IPS-20b (cell line): ENCODE measurements around the gene CISD2.

Experiments
- H3K27ac ChIP-seq: one replicate; pipeline ENCODE4 v1.5.1; 2013; ENCODE audit warnings: low read length
- H3K27me3 ChIP-seq: 2 replicates; pipeline ENCODE4 v1.6.1; 2013; ENCODE audit warnings: mild to moderate bottlenecking, low read length, inconsistent platforms; ENCODE audit not compliant: insufficient read depth
- H3K36me3 ChIP-seq: 2 replicates; pipeline ENCODE4 v1.6.1; 2013; ENCODE audit warnings: low read depth, mild to moderate bottlenecking, inconsistent platforms, low read length, moderate library complexity; ENCODE audit not compliant: insufficient read depth
- H3K4me1 ChIP-seq: 2 replicates; pipeline ENCODE4 v1.6.1; 2013; ENCODE audit warnings: mild to moderate bottlenecking, control low read depth, inconsistent platforms, low read length, moderate library complexity; ENCODE audit not compliant: insufficient read depth
- H3K4me3 ChIP-seq: 2 replicates; pipeline ENCODE4 v1.5.1; 2013; ENCODE audit warnings: mild to moderate bottlenecking, low read length, inconsistent platforms
- H3K9ac ChIP-seq: 2 replicates; pipeline ENCODE4 v1.6.1; 2013; ENCODE audit warnings: low read depth, mild to moderate bottlenecking, inconsistent platforms, low read length, moderate library complexity
- H3K9me3 ChIP-seq: 2 replicates; pipeline ENCODE4 v1.6.1; 2013; ENCODE audit warnings: mild to moderate bottlenecking, low read depth, low read length, inconsistent platforms; ENCODE audit not compliant: insufficient read depth

The CISD2 gene

GRCh38 chr4:102827674-102828496 lies 40.9 kb upstream of the CISD2 start:
- Histone ChIP-seq H3K9me3 (no peaks in the 10 kb centered on the region), H3K9ac (peak overlapping the region; percentile 99), H3K27me3 (no peaks in the 10 kb centered on the region), H3K36me3 (peaks cover 23% of the 10 kb centered on the region), H3K27ac (peak overlapping the region; percentile 98), H3K4me1 (peaks cover 41% of the 10 kb centered on the region; the same call in 1 of the 2 replicates), H3K4me3 (peak overlapping the region; percentile 86)

- H3K9me3 ChIP-seq = no peaks in the 10 kb centered on the region
- no peaks in the 10 kb centered on the region for H3K27me3 ChIP-seq
Observed at GRCh38 chr4:102828497-102828808, 40.3 kb upstream of the CISD2 start.

GRCh38 chr4:102829803-102830202 lies 39.0 kb upstream of the CISD2 start:
- H3K9ac ChIP-seq = peak overlapping the region; percentile 42; the same call in 1 of the 2 replicates
- peak overlapping the region; percentile 37 for H3K27ac ChIP-seq
- H3K4me1 ChIP-seq = peaks cover 24% of the 10 kb centered on the region; the same call in 1 of the 2 replicates

More at GRCh38 chr4:102828497-102828808, 40.3 kb upstream of the CISD2 start:
- Histone ChIP-seq H3K36me3 (peaks cover 18% of the 10 kb centered on the region), H3K4me1 (peaks cover 35% of the 10 kb centered on the region; the same call in 1 of the 2 replicates), H3K27ac (peak overlapping the region; percentile 98), H3K9ac (peak overlapping the region; percentile 99), H3K4me3 (peak overlapping the region; percentile 86)

DNA sequence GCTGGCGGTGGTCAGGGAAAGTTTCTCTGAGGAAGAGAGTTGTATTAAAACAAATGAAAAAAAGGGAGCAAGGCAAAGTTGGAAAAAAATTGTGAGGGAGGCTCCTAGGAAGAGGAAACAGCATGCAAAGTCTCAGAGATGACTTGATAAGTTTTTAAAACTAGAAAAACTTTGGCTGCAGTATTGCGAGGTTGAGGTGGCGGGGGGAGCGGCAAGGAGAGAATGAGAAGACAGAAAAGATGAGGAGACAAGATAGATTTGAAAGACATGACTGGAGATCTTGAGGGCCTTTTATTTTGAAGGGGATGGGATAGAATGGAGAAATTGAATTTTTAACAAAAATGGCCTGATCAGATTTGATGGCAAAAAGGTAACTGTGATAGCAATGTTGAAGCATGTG lies 36.7 kb upstream of the CISD2 start:
- Histone ChIP-seq H3K9me3 (no peaks in the 10 kb centered on the region), H3K4me1 (peaks cover 27% of the 10 kb centered on the region; the same call in 1 of the 2 replicates), H3K4me3 (no peak overlapping the region), H3K9ac (no peak overlapping the region), H3K27me3 (no peaks in the 10 kb centered on the region), H3K36me3 (no peaks in the 10 kb centered on the region), H3K27ac (no peak overlapping the region)

More at GRCh38 chr4:102829803-102830202, 39.0 kb upstream of the CISD2 start:
- Histone ChIP-seq H3K27me3 (no peaks in the 10 kb centered on the region), H3K36me3 (peaks cover 5% of the 10 kb centered on the region; the same call in 1 of the 2 replicates), H3K4me3 (peak overlapping the region; percentile 28; the same call in 1 of the 2 replicates), H3K9me3 (no peaks in the 10 kb centered on the region)

DNA sequence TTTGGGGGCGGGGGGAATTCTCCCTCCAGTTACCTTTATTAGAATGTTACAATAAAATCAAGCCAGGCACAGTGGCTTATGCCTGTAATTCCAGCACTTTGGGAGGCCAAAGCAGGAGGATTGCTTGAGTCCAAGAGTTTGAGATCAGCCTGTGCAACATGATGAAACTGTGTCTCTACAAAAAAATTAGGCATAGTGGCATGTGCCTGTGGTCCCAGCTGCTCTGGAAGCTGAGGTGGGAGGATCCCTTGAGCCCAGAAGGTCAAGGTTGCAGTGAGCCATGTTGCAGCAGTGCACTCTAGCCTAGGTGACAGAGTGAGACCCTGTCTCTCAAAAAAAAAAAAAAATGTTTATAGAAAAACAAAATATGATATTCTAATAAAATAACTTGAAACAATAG lies 36.1 kb upstream of the CISD2 start:
- Histone ChIP-seq H3K4me1 (peaks cover 27% of the 10 kb centered on the region; the same call in 1 of the 2 replicates), H3K27me3 (no peaks in the 10 kb centered on the region), H3K9ac (no peak overlapping the region), H3K9me3 (no peaks in the 10 kb centered on the region), H3K36me3 (no peaks in the 10 kb centered on the region), H3K27ac (no peak overlapping the region), H3K4me3 (no peak overlapping the region)

GRCh38 chr4:102836596-102836995 lies 32.2 kb upstream of the CISD2 start:
- Histone ChIP-seq H3K36me3 (no peaks in the 10 kb centered on the region), H3K4me3 (no peak overlapping the region), H3K4me1 (peaks cover 10% of the 10 kb centered on the region; the same call in 1 of the 2 replicates), H3K9me3 (no peaks in the 10 kb centered on the region), H3K9ac (no peak overlapping the region), H3K27ac (no peak overlapping the region), H3K27me3 (no peaks in the 10 kb centered on the region)

GRCh38 chr4:102842367-102842766 lies 26.4 kb upstream of the CISD2 start:
- H3K9ac ChIP-seq = no peak overlapping the region
- H3K4me1 ChIP-seq = no peaks in the 10 kb centered on the region
- no peaks in the 10 kb centered on the region for H3K36me3 ChIP-seq
- H3K4me3 ChIP-seq = no peak overlapping the region
- no peak overlapping the region for H3K27ac ChIP-seq
- H3K27me3 ChIP-seq = no peaks in the 10 kb centered on the region
- no peaks in the 10 kb centered on the region for H3K9me3 ChIP-seq

DNA sequence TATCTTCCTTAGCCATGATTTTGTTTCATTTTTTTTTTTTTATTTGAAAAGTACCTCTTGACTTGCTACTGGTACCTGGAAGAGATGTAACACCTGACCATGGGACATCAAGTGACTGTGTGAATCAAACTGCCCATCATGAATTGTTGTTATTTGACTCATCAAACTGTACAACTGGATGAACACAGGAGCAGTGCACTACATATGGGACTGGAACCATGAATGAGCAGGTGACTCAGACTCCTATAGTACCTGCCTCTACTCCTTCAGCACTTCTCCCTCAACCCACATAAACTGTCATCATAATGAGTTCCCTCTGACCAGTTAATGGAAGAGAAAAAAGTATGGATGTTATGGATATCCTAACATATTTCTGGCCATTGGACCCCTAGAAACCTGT lies 25.5 kb upstream of the CISD2 start:
- no peaks in the 10 kb centered on the region for H3K27me3 ChIP-seq
- H3K4me3 ChIP-seq = no peak overlapping the region
- no peaks in the 10 kb centered on the region for H3K36me3 ChIP-seq
- H3K27ac ChIP-seq = no peak overlapping the region
- no peak overlapping the region for H3K9ac ChIP-seq
- H3K4me1 ChIP-seq = no peaks in the 10 kb centered on the region
- no peaks in the 10 kb centered on the region for H3K9me3 ChIP-seq

GRCh38 chr4:102843938-102844337 lies 24.9 kb upstream of the CISD2 start:
- no peak overlapping the region for H3K4me3 ChIP-seq
- no peak overlapping the region for H3K9ac ChIP-seq
- H3K27ac ChIP-seq = no peak overlapping the region
- H3K36me3 ChIP-seq = no peaks in the 10 kb centered on the region
- H3K27me3 ChIP-seq = no peaks in the 10 kb centered on the region
- H3K4me1 ChIP-seq = no peaks in the 10 kb centered on the region
- H3K9me3 ChIP-seq = no peaks in the 10 kb centered on the region

DNA sequence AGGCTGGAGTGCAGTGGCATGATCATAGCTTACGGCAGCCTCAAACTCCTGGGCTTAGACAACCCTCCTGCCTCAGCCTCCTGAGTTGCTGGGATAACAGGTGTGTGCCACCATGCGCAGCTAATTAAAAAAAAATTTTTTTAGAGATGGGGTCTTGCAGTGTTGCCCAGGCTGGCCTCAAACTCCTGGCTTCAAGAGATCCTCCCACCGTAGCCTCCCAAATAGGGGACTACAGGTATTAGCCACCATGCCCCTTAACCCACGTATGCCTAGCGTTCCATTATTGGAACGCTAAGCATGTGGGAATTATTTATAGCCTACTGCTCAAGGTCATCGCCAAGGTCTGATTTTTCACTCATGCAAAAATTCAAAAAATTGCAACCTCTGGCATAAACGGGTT lies 21.1 kb upstream of the CISD2 start:
- Histone ChIP-seq H3K36me3 (no peaks in the 10 kb centered on the region), H3K27ac (no peak overlapping the region), H3K27me3 (no peaks in the 10 kb centered on the region), H3K9me3 (no peaks in the 10 kb centered on the region), H3K9ac (no peak overlapping the region), H3K4me3 (no peak overlapping the region), H3K4me1 (no peaks in the 10 kb centered on the region)

DNA sequence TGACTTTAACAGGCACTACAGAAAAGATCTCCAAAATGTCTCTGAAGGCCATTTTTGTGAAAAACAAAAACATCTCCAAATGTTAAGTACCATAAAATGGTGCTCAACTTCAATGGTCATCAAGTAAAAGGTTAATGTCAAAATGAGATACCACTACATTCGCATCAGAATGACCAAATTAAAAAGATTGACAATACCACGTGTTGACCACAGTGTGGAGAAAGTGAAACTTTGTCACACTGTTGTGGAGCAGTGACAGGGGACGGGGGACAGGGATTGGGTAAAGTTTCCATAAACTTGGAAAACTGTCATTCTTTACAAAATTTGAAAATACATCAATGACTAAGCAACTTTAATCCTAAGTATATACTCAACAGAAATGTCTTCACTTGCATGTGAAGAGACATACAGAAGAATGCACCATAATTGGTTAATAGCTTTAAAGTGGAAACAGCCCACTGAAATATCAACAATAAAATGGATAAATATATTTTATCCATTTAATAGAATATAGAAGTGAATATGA lies 19.1 kb upstream of the CISD2 start:
- Histone ChIP-seq H3K27ac (no peak overlapping the region), H3K27me3 (no peaks in the 10 kb centered on the region), H3K4me3 (no peak overlapping the region), H3K36me3 (no peaks in the 10 kb centered on the region), H3K4me1 (no peaks in the 10 kb centered on the region), H3K9me3 (no peaks in the 10 kb centered on the region), H3K9ac (no peak overlapping the region)

DNA sequence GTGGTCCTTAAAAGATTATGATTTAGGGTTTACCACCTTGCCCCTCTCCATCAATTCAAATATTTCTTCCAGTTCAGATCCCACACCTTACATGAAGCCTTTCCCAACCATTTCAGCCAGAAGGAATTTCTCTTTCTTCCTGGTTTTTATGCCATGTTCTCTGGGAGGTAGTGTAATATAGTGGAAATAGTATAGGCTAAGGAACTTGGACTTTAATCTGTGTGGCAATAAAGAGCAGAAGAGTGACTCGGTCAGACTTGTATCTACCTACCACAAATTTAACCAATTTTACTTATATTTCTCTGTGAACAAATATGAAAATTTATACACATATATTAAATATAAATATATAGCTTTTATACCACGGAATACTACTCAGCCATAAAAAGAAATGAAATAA lies 18.4 kb upstream of the CISD2 start:
- no peak overlapping the region for H3K9ac ChIP-seq
- H3K4me3 ChIP-seq = no peak overlapping the region
- H3K9me3 ChIP-seq = no peaks in the 10 kb centered on the region
- H3K27me3 ChIP-seq = no peaks in the 10 kb centered on the region
- H3K27ac ChIP-seq = no peak overlapping the region
- H3K4me1 ChIP-seq = no peaks in the 10 kb centered on the region
- H3K36me3 ChIP-seq = no peaks in the 10 kb centered on the region
